Measurements from ENCODE around the gene PSME2. TPM values are rescaled to one million over a fixed set of nuclear protein-coding genes. Genes with fewer than 3 reads are reported as not detected.

PSME2 gene
- total and polyA plus RNA-seq, 2 donors (not counting 3 experiments of a cell fraction or from before 2014, with no cell fraction given), result 66.5 to 126 TPM

DNA sequence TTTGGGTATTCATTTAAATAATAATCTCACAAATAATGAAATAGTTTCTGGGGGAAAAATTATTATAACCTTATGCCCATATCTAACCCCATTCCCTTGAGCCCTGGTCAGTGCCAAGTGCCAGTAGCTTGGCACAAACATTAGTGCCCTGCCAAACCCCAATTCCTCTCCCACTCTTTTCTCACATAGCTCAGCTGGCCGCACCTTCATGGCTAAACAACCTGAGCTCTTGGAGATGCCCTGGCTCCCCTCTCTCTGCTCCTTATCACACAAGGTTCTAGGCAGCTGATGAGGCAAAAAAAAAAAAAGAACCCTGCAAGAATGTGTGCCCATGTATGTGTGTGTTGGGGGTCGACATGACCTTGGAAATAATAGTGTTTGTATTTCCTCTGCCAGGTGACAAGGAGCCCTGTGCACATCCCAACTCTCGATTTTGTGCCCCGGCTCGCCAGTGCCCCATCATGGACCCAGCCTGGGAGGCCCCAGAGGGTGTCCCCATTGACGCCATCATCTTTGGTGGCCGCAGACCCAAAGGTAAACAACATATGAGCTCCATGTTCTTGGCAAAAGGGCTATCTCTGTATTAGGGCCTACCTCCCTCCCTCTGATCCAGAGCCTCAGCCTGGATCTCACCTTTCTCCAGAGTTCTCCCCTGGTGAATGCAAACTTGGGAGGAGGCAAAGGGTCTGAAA lies 43.9 kb downstream of the PSME2 start:
- Histone ChIP-seq H3K27ac (ENCODE audit: insufficient read depth, low read depth, low read length) (no peak overlapping the region), H3K9ac (replicated peaks; ENCODE audit: extremely low read depth, insufficient read depth, low read length) (no peak overlapping the region), H3K79me2 (ENCODE audit: control insufficient read depth, insufficient read depth, low read length) (no peaks in the 10 kb centered on the region), H3K4me1 (ENCODE audit: control insufficient read depth, extremely low read depth, insufficient read depth, low read length) (peaks cover 11% of the 10 kb centered on the region), H2AFZ (ENCODE audit: low read depth, low read length) (no peak overlapping the region), H3K4me3 (replicated peaks in 1 of 3; ENCODE audit: insufficient read depth in 1 of 3, low read depth in 1 of 3, low read length in 3 of 3) (no peak overlapping the region), H4K20me1 (replicated peaks; ENCODE audit: control insufficient read depth, extremely low read depth, insufficient read depth, low read length) (no peaks in the 10 kb centered on the region), H3K27me3 (ENCODE audit: control insufficient read depth in 2 of 2, insufficient read depth in 2 of 2, low read length in 2 of 2) (no peaks in the 10 kb centered on the region), H3K9me1 (replicated peaks; ENCODE audit: control insufficient read depth, extremely low read depth, insufficient read depth, low read length) (no peaks in the 10 kb centered on the region), H3K9me3 (replicated peaks; ENCODE audit: control insufficient read depth, insufficient read depth, low read length) (no peaks in the 10 kb centered on the region), H3K36me3 (ENCODE audit: control insufficient read depth in 2 of 2, extremely low read depth in 1 of 2, insufficient read depth in 2 of 2, low read length in 2 of 2) (peaks cover 0 to 2% of the 10 kb centered on the region in 2 experiments), H3K4me2 (ENCODE audit: insufficient read depth, low read length) (no peak overlapping the region)
- no peak for DNase-seq (ENCODE audit: low read depth, low spot score)
- CTCF ChIA-PET, result interaction anchor here (1.5 to 11.7 kb wide), 2 partner anchors 12 to 46 kb away, joined by 3 to 420 read pairs; no protein-coding TSS in a partner anchor
- TF ChIP-seq POLR2A (IDR thresholded peaks at IDR 0.05; ENCODE audit: low read depth, low read length) (no peak), JUN (IDR thresholded peaks at IDR 0.05; ENCODE audit: borderline replicate concordance, insufficient read depth, insufficient read length, low read depth) (no peak), FOS (IDR thresholded peaks at IDR 0.05; ENCODE audit: borderline replicate concordance, insufficient read depth, low read length) (no peak), POLR2AphosphoS5 (IDR thresholded peaks at IDR 0.05; ENCODE audit: insufficient read depth, low read depth, low read length) (no peak), MYC (IDR thresholded peaks at IDR 0.05; ENCODE audit: low read depth, low read length) (no peak), EZH2 (IDR thresholded peaks at IDR 0.05; ENCODE audit: borderline replicate concordance, low read depth, low read length, severe bottlenecking) (no peak), GATA2 (IDR thresholded peaks at IDR 0.05; ENCODE audit: insufficient read depth, insufficient read length, low read depth, low read length) (no peak)
- TF ChIP-seq, protein P1, sequence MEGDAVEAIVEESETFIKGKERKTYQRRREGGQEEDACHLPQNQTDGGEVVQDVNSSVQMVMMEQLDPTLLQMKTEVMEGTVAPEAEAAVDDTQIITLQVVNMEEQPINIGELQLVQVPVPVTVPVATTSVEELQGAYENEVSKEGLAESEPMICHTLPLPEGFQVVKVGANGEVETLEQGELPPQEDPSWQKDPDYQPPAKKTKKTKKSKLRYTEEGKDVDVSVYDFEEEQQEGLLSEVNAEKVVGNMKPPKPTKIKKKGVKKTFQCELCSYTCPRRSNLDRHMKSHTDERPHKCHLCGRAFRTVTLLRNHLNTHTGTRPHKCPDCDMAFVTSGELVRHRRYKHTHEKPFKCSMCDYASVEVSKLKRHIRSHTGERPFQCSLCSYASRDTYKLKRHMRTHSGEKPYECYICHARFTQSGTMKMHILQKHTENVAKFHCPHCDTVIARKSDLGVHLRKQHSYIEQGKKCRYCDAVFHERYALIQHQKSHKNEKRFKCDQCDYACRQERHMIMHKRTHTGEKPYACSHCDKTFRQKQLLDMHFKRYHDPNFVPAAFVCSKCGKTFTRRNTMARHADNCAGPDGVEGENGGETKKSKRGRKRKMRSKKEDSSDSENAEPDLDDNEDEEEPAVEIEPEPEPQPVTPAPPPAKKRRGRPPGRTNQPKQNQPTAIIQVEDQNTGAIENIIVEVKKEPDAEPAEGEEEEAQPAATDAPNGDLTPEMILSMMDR (IDR thresholded peaks at IDR 0.05; ENCODE audit: extremely low read depth in 1 of 2, insufficient read depth in 1 of 2, low read depth in 1 of 2, low read length in 2 of 2), result no peak
- TF ChIP-seq, protein P2, sequence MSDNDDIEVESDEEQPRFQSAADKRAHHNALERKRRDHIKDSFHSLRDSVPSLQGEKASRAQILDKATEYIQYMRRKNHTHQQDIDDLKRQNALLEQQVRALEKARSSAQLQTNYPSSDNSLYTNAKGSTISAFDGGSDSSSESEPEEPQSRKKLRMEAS (IDR thresholded peaks at IDR 0.05; ENCODE audit: insufficient read depth, insufficient read length), result no peak
- FAIRE-seq, result no peak
- POLR2A ChIA-PET, result interaction anchor here (1.4 kb wide), 1 partner anchor 8 kb away, joined by 4 read pairs; the partner anchor contains the start of gene PCK2
- no TSS peak for BruUV-seq (replicated peaks)
- intact Hi-C loops (cut with micrococcal nuclease), result no loop called here
- dilution Hi-C loops (cut with MboI; ENCODE audit: extremely low pct_ligation_motif_present, low sequenced_read_pairs), result no loop called here
